Measurements from ENCODE around the gene RGS6. TPM values are rescaled to one million over a fixed set of nuclear protein-coding genes. Genes with fewer than 3 reads are reported as not detected.

RGS6 gene
- polyA plus RNA-seq, 3 donors: not detected

- no peaks in the 10 kb centered on the region for H3K9me3 Mint-ChIP-seq
- peaks cover 18 to 25% (median 20%) of the 10 kb centered on the region in 3 donors for H3K27me3 Mint-ChIP-seq (ENCODE audit: low read depth in 3 of 3)
- Histone ChIP-seq H3K9ac (ENCODE audit: insufficient read depth, low read length, poor library complexity, severe bottlenecking) (no peak overlapping the region), H3K79me2 (ENCODE audit: insufficient read depth, low read length) (no peaks in the 10 kb centered on the region), H3K4me2 (replicated peaks; ENCODE audit: extremely low read depth, low read length, poor library complexity, severe bottlenecking) (no peak overlapping the region), H3K27ac (ENCODE audit: low read depth in 1 of 2, low read length in 2 of 2) (no peak overlapping the region), H3K36me3 (replicated peaks in 1 of 2; ENCODE audit: control insufficient read depth in 1 of 2, insufficient read depth in 2 of 2, low read length in 2 of 2) (no peaks in the 10 kb centered on the region), H3K4me3 (replicated peaks in 1 of 3; ENCODE audit: low read depth in 2 of 3, low read length in 3 of 3) (no peak overlapping the region), H4K20me1 (ENCODE audit: insufficient read depth, low read length) (no peaks in the 10 kb centered on the region), H2AFZ (ENCODE audit: insufficient read depth, low read depth, low read length, poor library complexity, severe bottlenecking) (no peak overlapping the region), H3K27me3 (ENCODE audit: control insufficient read depth in 2 of 2, insufficient read depth in 2 of 2, low read length in 2 of 2) (peaks cover 0 to 16% of the 10 kb centered on the region in 2 donors), H3K4me1 (ENCODE audit: control insufficient read depth in 1 of 2, insufficient read depth in 2 of 2, low read length in 2 of 2) (peaks cover 4 to 10% of the 10 kb centered on the region in 2 donors), H3K9me3 (replicated peaks in 1 of 2; ENCODE audit: control insufficient read depth in 1 of 2, insufficient read depth in 1 of 2, low read length in 2 of 2) (no peaks in the 10 kb centered on the region)
- TF ChIP-seq, protein P1, sequence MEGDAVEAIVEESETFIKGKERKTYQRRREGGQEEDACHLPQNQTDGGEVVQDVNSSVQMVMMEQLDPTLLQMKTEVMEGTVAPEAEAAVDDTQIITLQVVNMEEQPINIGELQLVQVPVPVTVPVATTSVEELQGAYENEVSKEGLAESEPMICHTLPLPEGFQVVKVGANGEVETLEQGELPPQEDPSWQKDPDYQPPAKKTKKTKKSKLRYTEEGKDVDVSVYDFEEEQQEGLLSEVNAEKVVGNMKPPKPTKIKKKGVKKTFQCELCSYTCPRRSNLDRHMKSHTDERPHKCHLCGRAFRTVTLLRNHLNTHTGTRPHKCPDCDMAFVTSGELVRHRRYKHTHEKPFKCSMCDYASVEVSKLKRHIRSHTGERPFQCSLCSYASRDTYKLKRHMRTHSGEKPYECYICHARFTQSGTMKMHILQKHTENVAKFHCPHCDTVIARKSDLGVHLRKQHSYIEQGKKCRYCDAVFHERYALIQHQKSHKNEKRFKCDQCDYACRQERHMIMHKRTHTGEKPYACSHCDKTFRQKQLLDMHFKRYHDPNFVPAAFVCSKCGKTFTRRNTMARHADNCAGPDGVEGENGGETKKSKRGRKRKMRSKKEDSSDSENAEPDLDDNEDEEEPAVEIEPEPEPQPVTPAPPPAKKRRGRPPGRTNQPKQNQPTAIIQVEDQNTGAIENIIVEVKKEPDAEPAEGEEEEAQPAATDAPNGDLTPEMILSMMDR (IDR thresholded peaks at IDR 0.05): no peak
- no peaks in the 10 kb centered on the region for H3K36me3 Mint-ChIP-seq
- no peak for DNase-seq
- peaks cover 24% of the 10 kb centered on the region for H3K4me1 Mint-ChIP-seq
- WGBS (ENCODE audit: insufficient coverage): 80% methylated on average over 1 of the region's 2 CpGs
- intact Hi-C loops (cut with micrococcal nuclease): no loop called here
- H3K27ac Mint-ChIP-seq: no peak overlapping the region
- H3K4me3 Mint-ChIP-seq: no peak overlapping the region
Observed at GRCh38 chr14:72448212-72448611, 516.0 kb downstream of the RGS6 start.

GRCh38 chr14:72450473-72451044, 518.3 kb downstream of the RGS6 start:
- Histone ChIP-seq H3K27me3 (ENCODE audit: control insufficient read depth in 2 of 2, insufficient read depth in 2 of 2, low read length in 2 of 2) (peaks cover 0 to 16% of the 10 kb centered on the region in 2 donors), H3K9ac (ENCODE audit: insufficient read depth, low read length, poor library complexity, severe bottlenecking) (no peak overlapping the region), H3K4me1 (ENCODE audit: control insufficient read depth in 1 of 2, insufficient read depth in 2 of 2, low read length in 2 of 2) (no peaks in the 10 kb centered on the region), H3K4me3 (replicated peaks in 1 of 3; ENCODE audit: low read depth in 2 of 3, low read length in 3 of 3) (no peak overlapping the region), H2AFZ (ENCODE audit: insufficient read depth, low read depth, low read length, poor library complexity, severe bottlenecking) (no peak overlapping the region), H3K27ac (ENCODE audit: low read depth in 1 of 2, low read length in 2 of 2) (no peak overlapping the region), H3K36me3 (replicated peaks in 1 of 2; ENCODE audit: control insufficient read depth in 1 of 2, insufficient read depth in 2 of 2, low read length in 2 of 2) (no peaks in the 10 kb centered on the region), H3K9me3 (replicated peaks in 1 of 2; ENCODE audit: control insufficient read depth in 1 of 2, insufficient read depth in 1 of 2, low read length in 2 of 2) (no peaks in the 10 kb centered on the region), H4K20me1 (ENCODE audit: insufficient read depth, low read length) (no peaks in the 10 kb centered on the region), H3K79me2 (ENCODE audit: insufficient read depth, low read length) (no peaks in the 10 kb centered on the region), H3K4me2 (replicated peaks; ENCODE audit: extremely low read depth, low read length, poor library complexity, severe bottlenecking) (no peak overlapping the region)
- H3K4me3 Mint-ChIP-seq: no peak overlapping the region
- H3K27ac Mint-ChIP-seq: no peak overlapping the region
- TF ChIP-seq, protein P1 (IDR thresholded peaks at IDR 0.05): no peak
- H3K4me1 Mint-ChIP-seq: peaks cover 11% of the 10 kb centered on the region
- WGBS (ENCODE audit: insufficient coverage): 29% methylated on average over 3 of the region's 7 CpGs
- no peaks in the 10 kb centered on the region for H3K36me3 Mint-ChIP-seq
- no peak for DNase-seq
- peaks cover 17 to 25% (median 17%) of the 10 kb centered on the region in 3 donors for H3K27me3 Mint-ChIP-seq (ENCODE audit: low read depth in 3 of 3)
- intact Hi-C loops (cut with micrococcal nuclease): no loop called here
- no peaks in the 10 kb centered on the region for H3K9me3 Mint-ChIP-seq
